ENCODE measurements around the gene TLE1.

DNA sequence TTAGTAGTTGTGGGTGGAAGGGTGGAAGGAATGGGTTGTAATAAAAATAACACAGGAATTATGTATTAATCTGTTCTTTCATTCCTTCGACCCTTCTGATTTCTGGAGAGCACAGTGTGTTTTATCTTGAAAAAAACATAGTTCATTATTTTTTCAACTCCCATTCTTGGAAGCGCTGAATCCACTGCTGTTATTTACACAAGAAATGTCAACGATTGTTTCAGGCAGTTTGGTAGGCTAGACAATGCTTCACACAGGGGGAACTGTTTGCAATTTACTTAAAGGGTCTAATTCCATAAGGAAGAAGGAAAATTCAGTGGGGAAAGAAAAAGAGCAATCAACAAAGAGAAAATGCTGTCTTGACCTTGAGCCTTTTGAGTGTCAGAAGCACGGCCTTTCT lies 142.9 kb downstream of the TLE1 start:
- no peak for TF ChIP-seq CTCF (conservative IDR thresholded peaks at IDR 0.05 in 1 of 2, IDR thresholded peaks at IDR 0.05 in 1 of 2; ENCODE audit: extremely low read depth in 1 of 2, insufficient read depth in 1 of 2, low read depth in 1 of 2, low read length in 2 of 2)
- no peak for TF ChIP-seq EZH2 (IDR thresholded peaks at IDR 0.05; ENCODE audit: borderline replicate concordance, low read length)
